TTC549 (cell line): ENCODE measurements around the gene TMTC1.

Experiments
- FAIRE-seq: peaks from 2 replicates; lab custom pipeline; 2012; peaks lifted over from hg19 to GRCh38; lab: Jason Lieb, UNC

The TMTC1 gene

DNA sequence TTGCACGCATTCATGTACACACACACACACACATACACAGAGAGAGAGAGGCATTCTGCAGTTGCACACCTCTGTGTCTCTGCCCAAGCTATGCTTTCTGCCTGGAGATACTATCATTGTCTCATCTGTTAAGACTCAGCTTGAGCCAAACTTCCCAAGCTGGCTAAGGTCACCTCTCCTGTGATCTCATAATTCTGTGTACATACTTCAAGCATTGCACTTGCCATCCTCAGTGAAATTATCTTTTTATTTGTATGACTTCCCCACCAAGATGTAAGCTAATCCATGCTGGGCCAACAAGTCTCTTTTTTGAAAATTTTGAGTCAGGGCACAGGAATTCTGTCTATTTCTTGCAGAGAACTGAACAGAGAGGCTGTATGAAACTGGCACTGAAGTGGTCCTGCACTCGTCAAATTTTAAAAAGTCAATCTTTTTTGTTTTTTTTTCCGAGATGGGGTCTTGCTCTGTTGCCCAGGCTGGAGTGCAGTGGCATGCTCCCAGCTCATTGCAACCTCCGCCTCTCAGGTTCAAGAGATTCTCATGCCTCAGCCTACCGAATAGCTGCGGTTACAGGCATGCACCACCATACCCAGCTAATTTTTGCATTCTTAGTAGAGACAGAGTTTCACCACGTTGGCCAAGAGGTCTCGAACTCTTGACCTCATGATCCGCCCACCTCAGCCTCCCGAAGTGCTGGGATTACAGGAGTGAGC lies 44.3 kb downstream of the TMTC1 start:
- FAIRE-seq: no peak

DNA sequence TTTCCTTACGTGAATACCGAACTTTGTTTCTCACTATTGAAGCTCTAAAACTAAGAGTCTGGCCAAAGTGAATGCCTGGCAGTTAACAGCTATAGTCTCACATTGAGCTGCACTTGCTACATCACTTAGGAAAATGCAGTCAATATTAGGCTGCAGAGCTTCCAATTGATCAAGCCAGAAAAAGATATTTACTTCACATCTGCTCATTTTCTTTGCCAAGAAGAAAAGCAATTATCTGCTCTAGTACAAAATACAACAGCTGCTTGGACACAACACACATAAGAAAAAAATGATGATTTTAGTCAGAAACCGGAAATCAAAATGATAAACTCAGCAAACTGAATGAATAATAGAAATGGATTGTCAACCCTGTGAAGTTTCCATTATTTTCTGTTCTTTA lies 45.4 kb downstream of the TMTC1 start:
- FAIRE-seq: no peak

DNA sequence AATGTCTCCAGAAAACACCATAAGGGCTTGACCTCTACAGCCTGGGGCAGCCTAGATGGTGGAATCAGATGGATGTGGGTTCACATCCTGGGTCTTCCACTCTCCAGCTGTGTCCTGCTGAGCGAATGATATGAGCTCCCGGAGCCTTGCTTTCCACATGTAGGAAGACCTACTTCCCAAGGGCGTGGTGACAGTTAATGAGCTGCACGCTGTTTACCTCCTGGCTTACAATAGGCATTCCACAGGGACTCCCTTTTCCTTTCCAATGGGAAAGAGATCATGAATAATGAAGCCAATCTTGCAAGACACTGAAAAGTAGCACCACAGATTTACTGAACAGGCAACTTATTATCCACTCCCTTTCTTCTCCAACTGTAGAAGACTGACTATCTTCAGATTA lies 46.1 kb downstream of the TMTC1 start:
- FAIRE-seq: no peak

DNA sequence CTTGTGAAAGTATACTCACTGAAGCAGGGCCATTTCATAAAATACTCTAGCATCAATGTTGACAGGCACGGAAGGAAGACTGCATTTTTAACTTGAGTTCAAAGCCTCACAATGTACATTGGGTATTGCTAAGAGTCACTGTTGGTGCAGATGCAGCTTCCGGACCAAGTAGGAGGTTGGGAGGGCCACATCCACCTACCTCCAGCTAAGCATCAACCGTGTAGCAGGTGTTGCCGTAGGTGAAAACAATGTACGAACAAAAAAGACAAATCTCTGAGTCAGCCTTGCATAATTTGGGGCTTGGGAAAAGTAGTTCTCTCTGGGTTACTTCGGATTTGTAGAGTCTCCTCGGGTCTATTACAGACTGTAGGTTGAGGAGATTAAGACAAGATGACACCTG lies 48.1 kb downstream of the TMTC1 start:
- no peak for FAIRE-seq

DNA sequence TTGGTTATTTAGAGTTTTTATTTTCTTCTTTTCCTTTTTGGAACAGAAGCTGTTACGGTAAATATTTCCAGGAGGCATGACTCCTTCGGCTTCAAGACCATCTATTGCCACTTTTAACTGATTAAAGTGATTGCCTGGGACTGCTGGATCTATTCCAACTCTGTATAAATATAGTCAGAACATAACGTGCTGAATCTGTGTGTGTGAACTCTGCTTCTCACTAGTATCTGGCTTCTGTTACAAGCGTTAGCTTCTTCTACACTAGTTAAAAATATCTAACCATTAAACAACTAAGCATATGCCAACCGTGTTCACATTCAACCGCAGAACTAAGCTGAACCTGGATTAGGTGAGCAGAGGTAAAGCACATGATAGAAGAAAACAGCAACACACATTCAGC lies 49.0 kb downstream of the TMTC1 start:
- no peak for FAIRE-seq

DNA sequence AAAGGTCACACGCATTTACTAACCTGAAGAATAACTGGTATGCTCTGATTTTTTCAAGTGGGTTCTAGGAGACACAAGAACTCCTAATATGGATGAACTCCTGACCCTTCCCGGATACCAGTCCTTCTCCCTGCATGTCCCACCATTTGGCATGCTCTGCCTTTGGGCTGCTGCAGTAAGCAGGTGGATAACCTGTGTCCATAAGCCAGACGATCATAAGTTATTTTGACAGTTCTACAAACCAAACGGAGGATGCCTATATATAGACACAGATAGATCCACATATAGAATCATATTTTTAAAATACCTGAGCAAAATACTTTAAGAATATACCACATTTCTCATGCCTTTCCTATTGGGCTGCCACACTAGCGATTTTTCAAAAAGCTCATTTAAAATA lies 49.4 kb downstream of the TMTC1 start:
- FAIRE-seq: no peak

DNA sequence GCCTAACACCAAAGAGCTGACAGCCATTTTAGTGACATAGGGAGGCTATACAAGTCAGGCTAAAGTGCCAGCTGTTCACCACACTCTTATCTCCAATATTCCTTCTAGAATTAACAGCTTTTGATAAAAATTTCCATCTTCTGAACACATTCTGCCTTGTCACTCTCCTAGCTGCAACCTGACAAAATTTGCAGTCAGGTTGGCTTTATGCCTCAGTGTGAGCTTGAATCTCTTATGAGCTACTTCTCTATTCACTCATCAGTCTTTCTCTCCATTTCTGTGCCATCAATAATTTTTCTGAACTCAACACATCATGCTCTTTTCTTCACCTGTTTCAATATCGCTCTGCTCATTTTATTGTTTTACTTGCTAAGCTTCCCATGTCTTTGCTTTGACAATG lies 50.2 kb downstream of the TMTC1 start:
- FAIRE-seq: no peak

DNA sequence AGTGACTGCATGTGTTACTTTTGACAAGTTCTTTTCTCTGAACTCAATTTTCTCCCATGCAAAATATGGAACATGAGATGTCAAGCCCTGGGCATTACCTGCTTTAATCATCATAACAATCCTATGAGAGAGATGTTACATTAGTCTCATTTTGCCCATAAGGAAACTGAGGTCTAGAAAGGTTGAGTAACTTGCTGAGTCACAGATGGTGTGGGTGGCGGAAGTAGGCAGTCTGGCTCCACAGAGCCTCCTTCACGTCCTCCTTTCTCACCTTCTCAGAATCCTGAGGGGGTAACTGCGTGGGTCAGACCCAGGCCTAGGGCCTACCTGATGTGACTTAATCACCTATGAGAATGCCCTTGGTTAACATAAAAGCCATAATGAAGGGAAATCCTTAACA lies 50.7 kb downstream of the TMTC1 start:
- FAIRE-seq: no peak

DNA sequence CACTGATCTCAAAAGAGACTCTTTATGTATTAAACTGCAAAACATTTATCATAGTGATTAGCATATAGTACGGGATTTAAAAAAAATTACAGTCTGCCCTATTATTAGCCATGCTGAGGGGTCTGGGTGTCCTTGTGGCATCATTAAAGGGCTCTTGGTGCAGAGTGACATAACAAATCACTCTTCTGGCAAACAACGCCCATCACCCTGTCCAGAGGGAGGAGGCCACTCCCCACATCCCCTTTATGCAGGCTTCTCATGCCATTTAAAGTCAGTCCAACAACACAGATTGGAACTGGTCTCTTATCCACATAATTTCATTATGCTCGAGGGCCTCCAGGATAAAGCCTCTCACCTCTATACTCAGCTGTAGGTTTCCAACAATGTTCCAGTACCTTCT lies 51.1 kb downstream of the TMTC1 start:
- FAIRE-seq: no peak

DNA sequence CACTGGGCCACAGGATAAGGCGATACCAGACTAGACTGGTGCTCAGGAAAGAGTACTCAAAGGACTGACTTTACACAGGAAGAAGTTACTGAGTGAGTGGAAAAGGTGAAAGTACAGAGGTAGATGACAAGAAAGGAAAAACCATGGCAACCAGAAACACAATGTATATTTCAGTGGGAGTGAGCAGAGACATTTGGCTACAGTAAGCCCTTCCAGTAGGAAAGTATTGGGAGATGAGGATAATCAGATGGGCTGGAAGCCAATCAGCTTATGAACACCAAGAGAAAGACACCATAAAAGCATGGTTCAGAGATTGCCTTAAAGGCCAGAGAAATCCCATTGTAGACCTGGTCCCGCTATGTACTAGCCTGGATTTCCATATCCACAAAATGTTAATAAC lies 51.6 kb downstream of the TMTC1 start:
- no peak for FAIRE-seq

DNA sequence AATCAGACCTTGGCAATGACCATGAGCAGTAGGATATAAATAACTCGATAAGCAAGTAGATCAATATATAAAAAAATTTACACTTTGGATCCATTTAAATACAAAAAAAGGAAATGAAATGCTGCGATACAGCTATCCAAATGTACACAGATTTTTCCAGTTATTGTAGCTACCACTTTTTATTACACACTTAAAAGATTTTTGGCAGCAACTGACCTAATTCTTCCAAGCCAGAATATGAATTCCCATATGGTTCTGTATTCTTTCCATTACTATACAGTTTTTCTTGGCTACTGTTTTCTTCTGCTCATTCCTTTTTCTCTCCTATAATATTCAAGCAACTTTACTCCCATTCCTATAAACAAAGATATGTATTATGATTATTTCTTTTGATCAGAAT lies 52.2 kb downstream of the TMTC1 start:
- no peak for FAIRE-seq

DNA sequence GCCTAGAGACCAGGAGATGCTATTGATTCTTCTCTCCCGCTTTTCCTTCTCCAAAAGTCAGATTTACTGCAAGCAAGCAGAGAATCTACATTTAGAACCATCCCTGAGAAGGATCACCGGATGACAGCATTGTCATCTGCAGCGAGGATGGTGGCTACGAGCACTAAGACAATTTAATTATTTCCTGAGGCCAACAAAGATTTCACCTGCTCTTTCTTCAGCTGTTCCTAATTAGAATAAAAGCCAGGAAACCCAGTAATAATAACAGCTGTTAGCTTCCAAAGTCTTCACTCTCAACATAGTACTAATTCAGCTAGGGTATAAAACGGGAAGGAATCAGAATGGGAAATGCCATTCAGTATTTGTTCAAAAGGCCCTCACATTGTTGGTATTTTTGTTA lies 53.3 kb downstream of the TMTC1 start:
- no peak for FAIRE-seq

DNA sequence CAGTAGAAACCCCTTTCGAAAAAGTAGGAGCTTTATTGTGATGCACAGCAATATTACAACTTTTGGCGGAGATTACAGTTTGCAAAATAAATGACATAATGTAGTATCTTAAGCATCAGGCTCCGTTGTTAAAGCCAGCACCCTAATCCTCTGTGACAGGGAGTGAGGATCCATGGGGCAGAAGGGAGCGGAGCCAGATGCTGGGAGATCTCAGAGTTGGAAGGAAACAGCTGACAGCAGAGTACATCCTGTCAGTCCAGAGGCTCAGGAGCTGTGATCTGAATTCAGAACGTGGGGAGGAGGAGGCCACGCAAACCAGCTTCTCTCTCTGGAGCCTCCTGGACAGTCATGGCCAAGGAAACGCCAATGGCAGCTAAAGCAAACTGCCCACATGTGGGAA lies 55.7 kb downstream of the TMTC1 start:
- no peak for FAIRE-seq

DNA sequence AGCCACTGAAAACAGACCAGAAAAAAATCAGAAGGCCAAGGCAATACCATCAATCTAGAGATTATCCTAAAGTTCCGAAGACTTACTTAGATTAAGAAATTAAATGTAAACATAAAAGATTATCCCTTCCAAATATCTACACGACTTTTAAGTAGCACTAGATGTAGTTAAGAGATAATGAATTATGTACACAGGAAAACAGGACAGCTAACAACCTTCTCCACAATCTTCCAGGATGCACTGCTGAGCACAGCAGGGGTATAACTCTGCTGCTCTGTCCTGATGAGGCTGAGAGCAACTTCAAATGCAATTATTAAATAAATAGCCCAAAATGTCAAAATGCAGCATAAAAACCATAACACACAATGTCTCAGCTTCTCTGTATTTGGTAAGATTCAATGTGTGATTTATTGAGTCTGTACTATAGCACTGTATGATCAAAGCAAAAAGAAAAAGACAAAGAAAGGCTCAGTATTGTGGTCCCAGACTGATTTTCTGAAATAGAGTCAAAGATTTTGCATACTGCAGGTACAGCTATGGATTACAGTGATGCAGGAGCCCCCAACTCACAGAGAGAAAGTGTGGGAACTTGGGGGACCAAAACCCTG lies 56.9 kb downstream of the TMTC1 start:
- no peak for FAIRE-seq

DNA sequence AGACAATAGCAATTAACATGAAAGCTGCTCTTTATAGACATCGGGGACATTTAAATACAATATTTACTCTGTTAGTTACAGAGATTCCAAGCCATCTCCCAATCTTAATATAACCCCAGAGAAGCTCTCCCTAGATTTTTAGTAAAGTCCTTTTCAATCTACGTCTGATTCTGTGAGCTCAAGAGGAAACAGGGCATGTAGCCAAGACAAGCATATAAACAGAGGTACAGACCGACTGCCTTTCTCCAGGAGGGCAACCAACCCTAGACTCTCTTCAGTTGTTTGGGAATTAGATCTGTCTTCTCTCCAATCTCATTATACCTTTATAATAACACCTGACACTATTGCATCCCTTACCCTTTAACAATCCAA lies 57.4 kb downstream of the TMTC1 start:
- FAIRE-seq: no peak

DNA sequence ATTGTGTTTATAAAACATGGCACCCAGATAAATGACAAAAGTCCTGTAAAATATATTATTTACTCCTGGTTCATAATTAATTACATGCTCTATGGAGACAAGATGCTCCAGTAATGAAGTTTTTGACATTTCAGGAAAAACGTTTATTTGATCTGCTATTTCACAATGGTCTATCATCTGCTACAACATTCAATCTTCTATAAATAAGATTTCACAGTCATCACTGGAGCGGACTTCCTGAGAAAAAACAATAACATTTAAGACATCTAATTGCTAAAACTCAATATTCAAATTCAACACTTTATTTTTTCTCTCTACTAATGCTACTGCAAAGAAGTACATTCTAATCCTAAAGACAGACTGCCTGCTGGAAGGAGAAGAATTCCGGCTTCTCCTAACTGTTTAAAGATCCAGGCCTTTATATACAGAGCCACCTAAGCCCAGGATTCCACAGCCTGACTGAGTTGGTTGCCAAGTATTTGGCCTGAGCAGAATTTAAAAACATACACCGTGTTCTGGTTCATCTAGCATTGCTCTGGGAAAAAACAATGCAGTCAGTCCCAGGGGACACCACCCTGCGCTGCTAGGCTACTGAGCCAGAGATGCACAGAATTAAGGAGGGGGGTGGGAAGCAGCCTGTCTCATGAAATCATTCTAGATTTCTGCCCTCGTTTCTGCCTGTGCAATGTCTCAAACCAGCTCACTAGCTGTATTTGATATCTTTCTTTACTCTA lies 58.0 kb downstream of the TMTC1 start:
- no peak for FAIRE-seq

DNA sequence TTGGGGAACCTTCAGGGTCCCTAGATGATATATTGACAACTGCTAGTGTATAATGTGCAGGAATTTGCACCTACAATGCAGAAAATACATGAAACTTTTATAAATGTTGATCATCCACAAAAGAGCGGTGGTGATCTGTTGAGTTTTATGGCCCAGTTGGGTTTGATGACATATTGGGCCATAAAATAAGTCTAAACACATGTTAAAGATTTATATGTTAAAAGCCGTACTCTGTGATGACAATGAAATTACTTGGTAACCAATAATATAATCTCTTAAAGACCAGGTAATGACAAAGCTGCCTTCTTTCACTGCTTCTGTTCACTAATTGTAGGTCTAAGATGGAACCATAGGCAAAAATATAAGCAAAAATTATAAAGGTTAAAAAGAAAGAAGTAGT lies 61.6 kb downstream of the TMTC1 start:
- no peak for FAIRE-seq

DNA sequence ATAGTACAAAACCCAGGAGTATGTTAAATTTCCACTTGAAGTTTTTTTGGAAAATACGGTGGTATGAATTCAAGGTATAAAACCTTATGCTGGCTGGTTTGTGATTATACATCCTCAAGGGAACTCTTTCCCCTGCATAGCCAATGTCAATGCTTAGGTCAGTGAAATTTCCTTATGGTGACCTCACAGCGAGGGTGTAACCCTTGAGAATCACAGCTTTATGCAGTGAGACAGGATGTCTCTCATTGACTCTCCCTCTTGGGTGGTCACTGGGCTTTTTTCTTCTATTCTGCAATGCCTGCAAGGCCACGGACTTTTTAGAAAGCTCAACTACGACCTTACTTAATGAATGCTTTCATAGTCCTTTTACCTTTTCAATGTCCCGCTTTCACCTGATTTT lies 64.4 kb downstream of the TMTC1 start:
- no peak for FAIRE-seq

DNA sequence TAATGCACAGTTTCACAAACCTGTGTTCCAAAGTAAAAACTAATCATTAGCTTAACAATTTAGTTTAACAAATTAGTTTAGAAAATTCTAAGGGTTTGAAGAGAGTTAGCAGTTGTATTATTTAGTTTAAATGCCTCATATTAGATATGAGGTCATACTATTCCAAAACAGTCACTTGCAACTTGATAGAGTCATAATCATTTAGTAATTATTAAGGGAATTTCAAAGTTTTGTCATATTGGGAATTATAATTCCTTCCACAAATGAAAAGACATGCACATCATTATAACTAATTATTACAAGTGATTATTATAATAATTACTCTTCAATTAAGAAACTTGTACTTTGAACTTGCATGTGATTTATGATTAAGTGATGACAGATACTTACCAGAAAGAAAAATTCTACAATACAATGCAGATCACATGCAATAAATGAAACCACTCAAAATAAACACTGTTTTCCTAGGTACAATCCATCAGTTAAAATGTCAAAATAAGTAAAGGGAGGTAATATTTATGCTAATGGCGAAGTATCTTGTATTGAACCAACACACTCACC lies 66.1 kb downstream of the TMTC1 start:
- no peak for FAIRE-seq

DNA sequence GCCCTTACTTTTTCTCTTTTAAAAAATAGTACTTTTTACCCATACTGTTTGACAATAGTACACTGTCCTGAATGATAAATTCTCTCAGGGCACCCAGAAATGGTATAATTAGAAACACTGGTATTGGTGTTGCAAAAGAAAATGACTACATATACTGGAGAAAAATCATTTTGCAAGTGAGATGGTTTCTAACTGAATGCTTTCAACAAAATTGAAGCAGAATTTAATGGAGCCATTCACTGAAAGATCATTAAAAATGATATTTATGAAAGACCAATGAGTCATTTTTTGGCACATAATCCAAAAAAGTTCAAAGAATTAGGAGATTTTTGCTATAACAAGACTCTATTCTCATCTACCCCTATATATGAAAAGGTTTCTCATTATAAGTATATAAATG lies 68.8 kb downstream of the TMTC1 start:
- no peak for FAIRE-seq

DNA sequence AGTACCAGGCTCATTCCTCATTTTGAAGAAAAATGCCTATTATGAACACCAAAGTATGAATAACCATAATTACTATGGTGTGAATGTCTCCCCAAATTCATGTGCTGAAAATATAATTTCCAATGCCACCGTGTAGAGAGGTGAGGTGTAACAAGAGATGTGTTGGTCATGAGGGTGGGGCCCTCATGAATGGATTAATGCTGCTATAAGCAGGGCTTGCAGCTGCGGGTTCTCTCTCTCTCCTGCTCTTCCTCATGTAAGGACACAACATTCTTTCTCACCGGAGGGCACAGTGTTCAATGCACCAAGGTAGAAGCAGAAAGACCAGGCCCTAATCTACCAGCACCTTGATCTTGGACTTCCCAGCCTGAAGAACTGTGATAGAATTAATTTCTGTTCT lies 70.0 kb downstream of the TMTC1 start:
- FAIRE-seq: no peak

DNA sequence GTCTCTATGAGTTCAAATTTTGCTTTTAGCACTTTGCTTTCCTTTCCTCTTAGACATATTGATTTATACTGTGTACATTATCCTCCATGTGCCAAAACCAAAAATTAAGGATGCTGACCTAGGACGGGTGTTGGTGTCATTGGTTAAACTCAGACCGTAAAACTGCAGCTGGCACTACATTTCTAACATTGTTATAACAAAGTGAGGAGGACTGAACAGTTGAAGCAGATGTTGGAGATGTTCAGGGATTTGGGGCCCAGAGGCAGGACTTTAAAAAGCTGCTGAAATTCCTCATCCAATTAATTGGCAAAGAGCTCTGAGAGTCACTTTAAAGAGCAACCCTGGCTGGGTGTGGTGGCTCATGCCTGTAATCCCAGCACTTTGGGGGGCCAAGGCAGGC lies 72.4 kb downstream of the TMTC1 start:
- FAIRE-seq: no peak

DNA sequence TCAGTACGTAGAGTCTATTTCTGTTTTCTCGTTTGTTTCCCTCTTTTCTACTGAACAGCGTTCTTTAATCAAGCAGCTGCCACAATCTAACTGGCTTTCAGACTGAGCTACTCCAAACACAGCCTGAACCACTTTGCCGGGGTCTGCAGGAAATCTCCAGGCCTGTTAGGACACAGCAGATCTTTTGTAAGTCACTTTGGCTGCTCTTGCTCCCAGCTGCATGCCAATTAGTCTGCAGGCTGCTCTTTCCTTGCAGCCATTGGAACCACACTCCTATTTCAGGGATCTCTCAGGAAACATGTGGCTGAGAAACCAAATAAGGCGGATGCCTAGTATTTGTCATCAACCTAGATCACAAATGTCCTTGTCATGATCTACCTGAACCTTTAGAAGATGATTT lies 73.6 kb downstream of the TMTC1 start:
- FAIRE-seq: no peak
